Astrocyte (in vitro differentiated cells and primary cell): Measurements from ENCODE around the gene ENPP6.

Experiments used
- CTCF ChIP-seq: IDR thresholded peaks from 2 replicates; pipeline ENCODE4 v1.5.1; 2011; ENCODE audit warnings: low read depth, mild to moderate bottlenecking, inconsistent platforms, low read length, moderate library complexity; ENCODE audit not compliant: insufficient read depth
- EZH2 ChIP-seq: IDR thresholded peaks from 2 replicates; pipeline ENCODE4 v1.6.1; 2012; ENCODE audit warnings: mild to moderate bottlenecking, low read length, inconsistent platforms; ENCODE audit not compliant: insufficient read depth

- no peak for TF ChIP-seq CTCF
- TF ChIP-seq EZH2 = no peak
Observed at GRCh38 chr4:184150102-184150839, 67.4 kb downstream of the ENPP6 start.
